ENCODE measurements around the gene JAK2. TPM values are rescaled to one million over a fixed set of nuclear protein-coding genes. Genes with fewer than 3 reads are reported as not detected.

The JAK2 gene
- total RNA-seq, 1 experiment from 2014 or later, result 10.5 TPM

DNA sequence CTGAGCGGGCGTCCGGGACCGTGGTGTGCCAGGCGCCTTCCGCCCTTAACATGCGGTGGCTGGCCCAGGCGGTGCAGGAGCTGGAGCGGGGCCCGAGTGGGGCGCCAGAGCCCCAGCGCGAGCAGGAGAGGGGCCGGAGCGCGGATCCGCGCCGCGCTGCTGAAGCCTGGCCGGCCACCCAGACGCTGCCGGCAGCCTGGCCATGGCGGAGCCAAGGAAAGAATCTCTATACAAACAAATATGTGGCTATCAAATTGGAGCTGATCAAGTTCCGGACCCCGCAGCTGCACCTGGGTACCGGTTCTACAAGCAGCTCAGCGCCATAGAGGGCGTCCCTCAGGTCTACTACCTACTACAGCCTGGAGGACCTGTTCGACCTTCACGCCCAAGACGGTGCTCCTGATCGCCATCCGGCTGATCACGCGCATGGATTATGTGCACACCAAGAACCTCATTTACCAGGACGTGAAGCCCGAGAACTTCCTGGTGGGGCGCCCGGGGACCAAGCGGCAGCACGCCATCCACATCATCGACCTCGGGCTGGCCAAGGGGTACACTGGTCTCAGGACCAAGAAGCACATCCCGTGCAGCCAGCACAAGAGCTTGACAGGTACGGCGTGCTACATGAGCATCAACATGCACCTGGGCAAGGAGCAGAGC lies 55.8 kb downstream of the JAK2 start:
- intact Hi-C loops (cut with micrococcal nuclease; ENCODE audit: unreplicated experiment), result no loop called here
- H3K4me3 ChIP-seq (ENCODE audit: low read depth, low read length, poor library complexity, severe bottlenecking), result no peak overlapping the region
- no peaks in the 10 kb centered on the region for H3K27me3 ChIP-seq (replicated peaks; ENCODE audit: insufficient read depth, low read depth, low read length, poor library complexity)
- TF ChIP-seq, protein P1, sequence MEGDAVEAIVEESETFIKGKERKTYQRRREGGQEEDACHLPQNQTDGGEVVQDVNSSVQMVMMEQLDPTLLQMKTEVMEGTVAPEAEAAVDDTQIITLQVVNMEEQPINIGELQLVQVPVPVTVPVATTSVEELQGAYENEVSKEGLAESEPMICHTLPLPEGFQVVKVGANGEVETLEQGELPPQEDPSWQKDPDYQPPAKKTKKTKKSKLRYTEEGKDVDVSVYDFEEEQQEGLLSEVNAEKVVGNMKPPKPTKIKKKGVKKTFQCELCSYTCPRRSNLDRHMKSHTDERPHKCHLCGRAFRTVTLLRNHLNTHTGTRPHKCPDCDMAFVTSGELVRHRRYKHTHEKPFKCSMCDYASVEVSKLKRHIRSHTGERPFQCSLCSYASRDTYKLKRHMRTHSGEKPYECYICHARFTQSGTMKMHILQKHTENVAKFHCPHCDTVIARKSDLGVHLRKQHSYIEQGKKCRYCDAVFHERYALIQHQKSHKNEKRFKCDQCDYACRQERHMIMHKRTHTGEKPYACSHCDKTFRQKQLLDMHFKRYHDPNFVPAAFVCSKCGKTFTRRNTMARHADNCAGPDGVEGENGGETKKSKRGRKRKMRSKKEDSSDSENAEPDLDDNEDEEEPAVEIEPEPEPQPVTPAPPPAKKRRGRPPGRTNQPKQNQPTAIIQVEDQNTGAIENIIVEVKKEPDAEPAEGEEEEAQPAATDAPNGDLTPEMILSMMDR (conservative IDR thresholded peaks at IDR 0.05; ENCODE audit: low read depth, low read length), result no peak
- no peak for TF ChIP-seq EZH2 (IDR thresholded peaks at IDR 0.05; ENCODE audit: borderline replicate concordance, low read depth, low read length, poor library complexity, severe bottlenecking)
- CTCF ChIA-PET, result no interaction called here
- H3K9me3 ChIP-seq (ENCODE audit: low read depth, low read length, poor library complexity, severe bottlenecking), result no peaks in the 10 kb centered on the region
- POLR2A ChIA-PET (ENCODE audit: low non-redundant PET), result no interaction called here
- H3K4me1 ChIP-seq (ENCODE audit: insufficient read depth, low read length, poor library complexity, severe bottlenecking), result no peaks in the 10 kb centered on the region
- H3K27ac ChIP-seq (ENCODE audit: low read depth, low read length, poor library complexity, severe bottlenecking), result no peak overlapping the region
- no peaks in the 10 kb centered on the region for H3K36me3 ChIP-seq (ENCODE audit: insufficient read depth, low read length, poor library complexity, severe bottlenecking)
- no TSS peak for BruUV-seq (replicated peaks)
- DNase-seq (ENCODE audit: low spot score), result no peak

DNA sequence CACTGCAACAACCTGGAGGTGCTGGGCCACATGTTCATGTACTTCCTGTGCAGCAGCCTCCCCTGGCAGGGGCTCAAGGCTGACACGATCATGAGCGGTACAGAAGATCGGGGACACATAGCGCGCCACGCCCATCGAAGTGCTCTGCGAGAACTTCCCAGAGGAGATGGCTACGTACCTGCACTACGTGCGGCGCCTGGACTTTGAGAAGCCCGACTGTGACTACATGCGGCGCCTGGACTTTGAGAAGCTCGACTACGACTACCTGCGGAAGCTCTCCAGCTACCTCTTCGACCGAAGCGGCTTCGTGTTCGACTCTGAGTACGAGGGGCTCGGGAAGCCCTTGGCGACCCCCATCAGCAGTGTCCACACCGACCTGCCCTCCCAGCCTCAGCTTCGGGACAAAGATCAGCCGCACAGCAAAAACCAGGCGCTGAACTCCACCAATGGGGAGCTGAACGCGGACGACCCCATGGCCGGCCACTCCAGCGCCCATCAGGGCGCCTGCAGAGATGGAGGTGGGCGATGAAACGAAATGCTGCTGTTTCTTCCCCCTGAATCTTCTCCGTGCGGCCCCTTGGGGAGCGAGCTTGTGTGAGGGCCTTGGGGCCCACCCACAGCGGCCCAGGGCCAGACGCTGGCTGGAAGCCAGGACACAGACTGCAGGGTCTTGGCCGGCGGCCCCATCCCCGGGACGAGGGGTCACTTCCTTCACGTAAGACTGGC lies 56.5 kb downstream of the JAK2 start:
- H3K4me3 ChIP-seq (ENCODE audit: low read depth, low read length, poor library complexity, severe bottlenecking), result no peak overlapping the region
- intact Hi-C loops (cut with micrococcal nuclease; ENCODE audit: unreplicated experiment), result no loop called here
- TF ChIP-seq, protein P1 (conservative IDR thresholded peaks at IDR 0.05; ENCODE audit: low read depth, low read length), result no peak
- TF ChIP-seq EZH2 (IDR thresholded peaks at IDR 0.05; ENCODE audit: borderline replicate concordance, low read depth, low read length, poor library complexity, severe bottlenecking), result no peak
- BruUV-seq (replicated peaks), result no TSS peak
- no peaks in the 10 kb centered on the region for H3K9me3 ChIP-seq (ENCODE audit: low read depth, low read length, poor library complexity, severe bottlenecking)
- ChIA-PET CTCF (interaction anchor here (0.6 kb wide), 1 partner anchor 155 kb away, joined by 7 read pairs; no protein-coding TSS in a partner anchor), POLR2A (ENCODE audit: low non-redundant PET) (no interaction called here)
- no peak for DNase-seq (ENCODE audit: low spot score)
- H3K4me1 ChIP-seq (ENCODE audit: insufficient read depth, low read length, poor library complexity, severe bottlenecking), result no peaks in the 10 kb centered on the region
- H3K27me3 ChIP-seq (replicated peaks; ENCODE audit: insufficient read depth, low read depth, low read length, poor library complexity), result no peaks in the 10 kb centered on the region
- H3K36me3 ChIP-seq (ENCODE audit: insufficient read depth, low read length, poor library complexity, severe bottlenecking), result no peaks in the 10 kb centered on the region
- H3K27ac ChIP-seq (ENCODE audit: low read depth, low read length, poor library complexity, severe bottlenecking), result no peak overlapping the region

DNA sequence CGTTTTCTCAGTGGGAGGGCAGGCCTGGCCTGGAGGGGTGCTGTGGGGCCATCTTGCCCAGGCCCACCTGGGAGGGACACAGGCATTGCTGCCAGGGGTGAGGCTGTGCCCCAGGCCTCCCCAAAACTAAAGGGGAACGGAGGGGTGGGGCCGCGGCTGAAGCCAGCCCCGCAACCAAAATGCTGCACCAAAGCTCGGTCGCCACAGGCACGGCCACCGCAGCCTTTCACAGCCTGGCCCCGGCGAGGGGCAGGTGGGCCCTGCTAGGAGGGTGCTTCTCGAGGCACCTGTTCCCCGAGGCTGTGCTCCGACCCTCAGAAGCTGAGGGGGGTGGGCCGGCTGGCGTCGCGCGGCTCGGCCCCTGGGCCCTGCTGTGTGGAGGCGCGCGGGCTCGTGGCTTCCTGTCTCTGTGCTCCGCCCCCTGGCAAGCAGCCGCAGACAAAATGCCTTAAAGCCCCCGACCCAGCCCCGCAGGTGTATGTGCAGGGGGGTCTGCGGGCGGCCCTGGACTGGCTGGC lies 57.6 kb downstream of the JAK2 start:
- ChIA-PET POLR2A (ENCODE audit: low non-redundant PET) (no interaction called here), CTCF (interaction anchor here (0.6 kb wide), 1 partner anchor 156 kb away, joined by 7 read pairs; no protein-coding TSS in a partner anchor)
- H3K4me3 ChIP-seq (ENCODE audit: low read depth, low read length, poor library complexity, severe bottlenecking), result no peak overlapping the region
- TF ChIP-seq, protein P1 (conservative IDR thresholded peaks at IDR 0.05; ENCODE audit: low read depth, low read length), result no peak
- no peak for TF ChIP-seq EZH2 (IDR thresholded peaks at IDR 0.05; ENCODE audit: borderline replicate concordance, low read depth, low read length, poor library complexity, severe bottlenecking)
- no peak overlapping the region for H3K27ac ChIP-seq (ENCODE audit: low read depth, low read length, poor library complexity, severe bottlenecking)
- H3K36me3 ChIP-seq (ENCODE audit: insufficient read depth, low read length, poor library complexity, severe bottlenecking), result no peaks in the 10 kb centered on the region
- no TSS peak for BruUV-seq (replicated peaks)
- intact Hi-C loops (cut with micrococcal nuclease; ENCODE audit: unreplicated experiment), result no loop called here
- no peaks in the 10 kb centered on the region for H3K9me3 ChIP-seq (ENCODE audit: low read depth, low read length, poor library complexity, severe bottlenecking)
- H3K4me1 ChIP-seq (ENCODE audit: insufficient read depth, low read length, poor library complexity, severe bottlenecking), result no peaks in the 10 kb centered on the region
- no peak for DNase-seq (ENCODE audit: low spot score)
- no peaks in the 10 kb centered on the region for H3K27me3 ChIP-seq (replicated peaks; ENCODE audit: insufficient read depth, low read depth, low read length, poor library complexity)

Measured in A673 (cell line).